HG02763 (cell line): ENCODE measurements around the gene PXN.
"Not testable (repeated sequence)": the region's sequence is repeated elsewhere in the genome, so short reads cannot be mapped to it uniquely, and the experiment has no call there.

Source experiments
- ATAC-seq: cut with Tn5 transposase; IDR thresholded peaks from one replicate; pipeline ENCODE4 v1.9.1; 2021; ENCODE audit warnings: mild to moderate bottlenecking, moderate library complexity; ENCODE audit not compliant: unreplicated experiment

The PXN gene

GRCh38 chr12:120262852-120263747 is 2.4 kb downstream of the PXN start:
- ATAC-seq = no peak

- no peak for ATAC-seq
Measured at GRCh38 chr12:120261951-120262851, 3.3 kb downstream of the PXN start.

GRCh38 chr12:120260607-120261006 is 4.9 kb downstream of the PXN start:
- no peak for ATAC-seq

GRCh38 chr12:120259418-120260202 is 5.9 kb downstream of the PXN start:
- ATAC-seq = no peak

- ATAC-seq = no peak
Measured at GRCh38 chr12:120258323-120258896, 7.1 kb downstream of the PXN start.

DNA sequence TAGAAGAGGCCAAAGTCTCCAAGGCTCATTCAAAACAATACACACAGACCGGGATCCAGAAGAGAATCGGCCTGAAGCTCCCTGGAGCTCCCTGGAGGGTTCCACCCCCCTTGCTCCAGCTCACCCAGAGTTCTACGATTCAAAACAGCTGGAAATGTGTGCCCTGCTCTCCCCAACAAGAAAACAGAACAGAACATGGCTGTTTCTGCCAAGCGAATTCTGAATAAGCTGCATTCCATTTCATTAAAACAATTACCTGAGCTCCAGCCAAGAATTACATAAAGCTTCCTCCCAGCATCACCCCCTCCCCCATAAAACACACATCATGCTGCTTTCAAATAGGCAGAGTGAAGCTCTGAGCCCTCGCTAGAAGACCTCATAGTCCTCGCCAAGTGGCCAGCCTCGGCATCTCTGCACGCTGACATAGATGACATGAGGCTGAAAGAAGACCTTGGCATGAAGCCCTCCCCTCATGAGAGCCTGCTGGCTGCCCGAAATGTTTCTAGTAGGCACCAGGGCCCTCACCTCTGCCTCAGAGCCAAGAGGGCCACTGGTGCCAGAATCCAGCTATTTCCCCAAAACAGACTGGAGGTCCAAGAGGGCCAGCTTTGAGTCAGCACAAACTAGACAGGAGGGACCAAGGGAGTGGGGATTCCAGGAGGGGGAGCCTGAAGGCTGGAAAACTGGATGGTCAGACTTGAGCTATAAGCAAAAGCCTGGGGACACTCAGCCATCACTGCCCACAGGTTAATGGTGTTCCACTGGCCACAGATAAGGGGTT is 8.3 kb downstream of the PXN start:
- no peak for ATAC-seq

- ATAC-seq = no peak
Measured at GRCh38 chr12:120254809-120255208, 10.7 kb downstream of the PXN start.

- ATAC-seq = not testable (repeated sequence)
Measured at GRCh38 chr12:120253313-120253712, 12.2 kb downstream of the PXN start.

- ATAC-seq = no peak
Measured at GRCh38 chr12:120252071-120252906, 13.2 kb downstream of the PXN start.

GRCh38 chr12:120251364-120252070 is 14.0 kb downstream of the PXN start:
- ATAC-seq = not testable (repeated sequence)

DNA sequence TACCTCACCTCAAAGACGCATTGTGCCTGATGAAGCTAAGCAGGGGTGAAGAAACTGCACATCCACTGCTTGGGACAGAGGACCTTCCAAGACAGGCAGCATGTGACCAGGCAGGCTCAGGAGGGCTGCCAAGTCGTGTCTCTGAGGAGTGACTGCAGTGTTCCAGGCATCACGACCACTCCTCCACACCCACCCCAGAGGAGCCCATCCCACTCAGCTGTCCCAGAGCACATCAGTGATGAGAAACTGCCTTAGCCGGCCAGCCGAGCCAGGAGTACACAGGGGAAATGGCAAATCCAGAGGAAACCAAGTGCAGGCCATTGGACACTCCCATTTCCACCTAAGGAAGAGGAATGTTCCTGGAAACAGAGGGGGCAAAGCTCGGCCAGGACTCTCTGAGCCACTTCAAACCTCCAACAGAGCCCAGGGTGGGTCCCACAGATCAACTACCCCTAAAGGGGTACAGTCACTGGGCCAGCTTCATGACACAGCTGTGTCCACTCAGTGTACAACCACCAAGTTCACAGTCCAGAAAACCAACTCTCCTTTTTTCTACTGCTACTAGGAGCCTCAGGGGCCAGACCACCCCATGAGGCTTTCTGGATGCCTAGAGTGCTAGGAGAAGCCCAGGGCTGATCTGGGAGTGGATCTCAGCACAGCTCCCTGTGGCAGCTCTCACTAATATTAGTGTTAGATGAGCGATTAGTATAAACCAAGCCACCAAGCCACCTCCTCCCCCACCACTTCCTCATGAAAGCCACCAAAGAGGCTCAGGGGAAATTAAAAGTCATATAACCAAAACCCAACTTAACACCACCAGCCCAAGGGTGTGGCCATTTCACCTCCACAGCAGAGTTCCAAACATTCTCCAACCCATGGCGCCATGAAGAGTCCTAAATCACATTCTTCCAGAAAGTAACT is 15.4 kb downstream of the PXN start:
- ATAC-seq = no peak

DNA sequence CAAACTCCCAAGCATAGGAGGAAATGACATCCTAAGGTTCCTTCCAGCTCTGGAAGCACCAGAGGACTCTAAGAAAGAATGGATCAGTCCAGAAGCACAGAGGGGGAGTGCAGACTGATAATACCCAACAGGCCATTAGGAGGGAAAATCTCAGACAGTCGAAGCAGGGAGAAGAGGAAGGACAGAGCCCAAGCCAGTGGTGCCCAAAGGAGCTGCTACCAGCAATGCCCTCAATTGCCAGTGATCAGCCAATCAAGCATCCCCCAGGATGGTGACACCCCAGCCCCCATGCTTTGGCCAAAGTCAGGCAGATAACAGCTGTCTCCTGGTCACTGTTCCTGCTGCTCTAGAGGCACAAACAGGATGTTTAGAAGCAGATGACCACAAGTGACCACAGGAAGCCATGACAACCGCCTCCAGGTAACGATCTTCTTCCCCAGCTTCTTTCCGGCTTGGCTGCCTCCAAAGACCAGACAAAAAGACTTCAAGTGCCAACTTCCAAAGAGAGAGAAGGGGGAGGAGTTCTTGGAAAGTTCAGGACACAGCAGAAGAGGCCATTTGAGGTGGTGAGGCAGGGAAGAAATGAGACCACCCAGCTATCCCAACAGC is 16.2 kb downstream of the PXN start:
- no peak for ATAC-seq

DNA sequence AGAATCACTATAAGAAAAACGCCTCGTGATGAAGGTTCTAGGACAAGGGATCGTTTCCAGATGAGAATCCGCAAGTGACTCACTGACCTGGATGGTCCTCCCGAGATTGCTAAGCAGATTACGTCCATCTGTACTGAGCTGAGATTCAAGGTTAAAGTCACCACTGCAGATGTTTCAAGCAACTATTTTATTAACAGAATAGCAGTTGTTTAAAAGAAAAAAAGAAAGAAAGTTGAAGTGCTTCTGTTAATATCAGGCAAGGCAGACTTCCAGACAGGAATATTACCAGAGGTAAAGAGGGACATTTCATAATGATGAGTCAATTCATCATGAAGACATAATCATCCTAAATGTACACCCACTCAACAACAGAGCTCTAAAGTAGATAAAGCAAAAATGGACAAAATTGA is 17.9 kb downstream of the PXN start:
- no peak for ATAC-seq

GRCh38 chr12:120247183-120247582 is 18.3 kb downstream of the PXN start:
- no peak for ATAC-seq

DNA sequence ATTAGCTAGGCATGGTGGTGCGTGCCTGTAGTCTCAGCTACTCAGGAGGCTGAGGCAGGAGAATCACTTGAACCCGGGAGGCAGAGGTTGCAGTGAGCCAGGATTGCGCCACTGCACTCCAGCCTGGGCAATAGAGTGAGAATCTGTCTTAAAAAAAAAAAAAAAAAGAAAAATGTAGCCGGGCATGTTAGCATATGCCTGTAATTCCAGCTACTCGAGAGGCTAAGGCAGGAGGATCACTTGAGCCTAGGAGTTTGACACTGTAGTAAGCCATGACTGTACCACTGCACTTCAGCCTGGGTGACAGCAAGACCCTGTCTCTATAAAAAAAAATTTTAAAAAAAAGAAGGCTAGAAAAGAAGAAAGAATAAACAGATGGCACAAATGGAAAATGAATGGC is 18.8 kb downstream of the PXN start:
- ATAC-seq = not testable (repeated sequence)

DNA sequence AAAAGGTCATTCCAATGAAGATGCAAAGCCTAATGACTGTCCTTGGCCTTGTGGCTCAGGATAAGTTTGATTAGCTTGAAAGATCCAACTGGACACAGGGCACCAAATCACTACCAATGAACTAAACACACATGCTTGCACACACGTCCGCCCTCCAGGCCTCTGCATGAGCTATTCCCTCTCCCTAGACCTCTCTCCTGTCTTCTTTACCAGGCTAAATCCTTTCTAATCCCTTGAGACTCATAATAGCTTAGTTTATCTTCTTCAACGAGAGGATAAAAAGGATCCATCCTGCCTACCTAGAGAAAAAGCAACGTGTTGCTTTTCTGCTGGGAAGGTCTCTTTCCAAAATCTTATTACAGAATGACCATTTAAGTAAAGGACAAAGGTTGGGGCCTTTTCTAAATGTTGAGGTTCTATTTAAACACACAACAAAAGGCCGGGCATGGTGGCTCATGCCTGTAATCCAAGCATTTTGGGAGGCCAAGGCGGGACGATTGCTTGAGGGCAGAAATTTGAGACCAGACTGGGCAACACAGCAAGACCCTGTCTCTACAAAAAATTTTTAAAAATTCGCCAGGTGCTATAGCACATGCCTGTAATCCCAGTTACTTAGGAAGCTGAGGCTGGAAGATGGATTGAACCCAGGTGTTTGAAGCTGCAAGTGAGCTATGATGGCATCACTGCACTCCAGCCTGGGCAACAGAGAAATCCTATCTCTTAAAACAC is 22.4 kb downstream of the PXN start:
- no peak for ATAC-seq
